Activated T-helper 1 cell treated with anti-CD3 and anti-CD28 coated beads, Interleukin-2, amount 50 U/mL, for 16 hours (primary cell): ENCODE data around the gene SORCS1.

Experiments used
- DNase-seq, 2 donors: peaks; one replicate each; pipeline ENCODE4 v3.0.0-alpha.2; 2020; ENCODE audit warnings: low read depth in 1 of 2, low spot score in 1 of 2

The SORCS1 gene

DNA sequence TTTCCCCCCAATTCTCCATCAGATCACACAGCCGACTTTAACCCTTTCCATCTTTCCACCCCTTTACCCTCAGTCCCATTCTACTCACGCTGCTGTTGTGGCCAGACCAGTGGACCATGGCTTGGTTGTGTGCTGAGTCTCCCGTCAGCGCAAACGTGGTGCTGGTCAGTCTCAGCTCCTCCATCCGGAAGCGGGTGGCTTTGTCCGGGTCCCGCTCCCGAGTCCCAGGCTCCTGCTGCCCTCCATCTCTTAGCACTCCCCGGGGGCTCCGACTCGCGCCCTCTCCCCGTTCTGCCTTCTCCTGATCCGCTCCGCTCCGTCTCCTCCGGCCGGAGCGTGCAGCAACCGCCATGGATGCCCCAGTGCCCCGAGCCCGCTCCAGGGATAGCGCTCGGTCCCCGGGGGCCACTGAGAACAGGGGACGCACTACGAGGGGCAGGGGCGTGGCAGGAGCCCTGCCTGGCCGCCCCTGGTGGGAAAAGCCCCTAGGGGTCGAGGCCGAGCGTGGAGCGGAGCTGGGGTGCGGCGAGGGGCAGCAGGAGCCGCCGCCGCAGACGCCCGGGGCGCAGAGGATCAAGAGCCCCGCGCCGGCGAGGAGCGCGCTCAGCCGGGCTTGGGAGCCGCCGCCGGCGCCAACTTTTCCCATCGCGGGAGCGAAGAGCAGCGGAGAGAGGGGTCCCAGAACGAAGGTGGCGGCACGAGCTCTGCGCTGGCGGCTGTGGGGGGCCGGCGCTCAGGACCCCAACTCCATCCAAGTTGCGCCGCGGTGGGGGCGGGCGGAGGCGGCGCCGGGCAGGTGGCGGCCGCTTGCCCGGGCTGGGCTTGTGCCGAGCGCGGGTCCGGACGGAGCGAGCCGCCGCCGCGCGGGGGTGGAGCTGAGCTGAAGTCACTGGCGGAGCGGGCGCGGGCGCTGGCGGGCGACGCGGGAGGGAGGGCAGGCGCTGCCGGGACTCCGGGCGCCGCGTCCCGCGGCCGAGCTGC, at the start of gene SORCS1:
Gene SORCS1, minus strand, starts transcription at position 826 of the 981 bp plus-strand sequence.
- no peak for DNase-seq

DNA sequence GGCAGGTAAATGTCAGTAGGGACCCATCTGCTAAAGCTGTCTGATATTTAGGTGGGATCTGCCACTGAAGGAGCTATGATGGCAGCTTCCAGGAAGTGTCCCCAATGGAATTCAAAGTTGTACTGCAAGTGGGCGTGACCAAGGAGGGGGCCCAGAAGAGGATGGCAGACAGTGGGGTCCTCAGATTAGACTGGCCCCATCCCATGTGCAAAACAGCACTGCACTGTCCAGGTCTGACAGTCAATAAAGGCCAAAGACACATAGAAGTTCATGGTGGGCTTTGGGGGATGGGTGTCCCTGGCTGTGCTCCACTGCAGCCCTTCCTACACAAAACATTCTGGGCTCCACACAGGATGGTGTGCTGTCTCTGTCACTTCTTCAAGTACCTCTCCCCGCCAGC, 49.8 kb upstream of the SORCS1 start:
- DNase-seq = no peak

DNA sequence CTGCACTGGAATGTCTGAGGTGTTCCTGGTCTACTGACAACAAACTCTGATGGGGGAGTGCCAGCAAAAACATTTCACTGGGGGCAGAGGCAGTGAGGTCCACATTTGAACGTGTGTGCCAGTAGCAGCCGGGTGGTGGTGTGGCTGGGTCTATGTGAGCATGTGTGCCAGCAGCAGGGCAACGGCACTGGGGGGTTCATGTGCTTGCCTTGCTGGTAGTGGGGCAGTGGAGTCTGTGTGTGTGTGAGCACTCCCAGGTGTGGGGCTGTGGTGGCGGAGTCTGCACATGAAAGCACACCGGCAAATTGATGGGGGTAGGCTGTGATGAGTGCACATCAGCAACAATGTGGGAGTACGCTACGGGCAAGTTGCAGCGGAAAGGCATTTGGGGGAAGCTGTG, 49.4 kb upstream of the SORCS1 start:
- DNase-seq = no peak

DNA sequence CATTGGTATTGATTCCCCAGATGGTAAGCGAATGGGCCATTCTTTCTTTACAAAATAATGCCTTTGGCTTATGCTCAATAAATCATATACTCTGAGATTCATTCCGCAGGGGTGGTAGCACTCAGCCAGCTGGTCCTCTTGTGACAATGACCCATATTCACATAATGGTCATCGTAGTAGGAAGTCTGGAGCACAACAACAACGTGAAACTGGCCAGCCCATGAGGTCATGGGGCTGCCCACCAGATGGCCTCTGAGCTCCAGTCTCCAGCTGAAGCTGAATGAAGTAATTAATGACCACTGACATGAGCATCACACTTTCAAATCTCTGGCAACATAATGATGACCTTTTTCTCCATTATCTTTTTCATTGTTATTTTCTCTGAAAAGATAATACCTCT, 42.3 kb upstream of the SORCS1 start:
- DNase-seq = no peak

DNA sequence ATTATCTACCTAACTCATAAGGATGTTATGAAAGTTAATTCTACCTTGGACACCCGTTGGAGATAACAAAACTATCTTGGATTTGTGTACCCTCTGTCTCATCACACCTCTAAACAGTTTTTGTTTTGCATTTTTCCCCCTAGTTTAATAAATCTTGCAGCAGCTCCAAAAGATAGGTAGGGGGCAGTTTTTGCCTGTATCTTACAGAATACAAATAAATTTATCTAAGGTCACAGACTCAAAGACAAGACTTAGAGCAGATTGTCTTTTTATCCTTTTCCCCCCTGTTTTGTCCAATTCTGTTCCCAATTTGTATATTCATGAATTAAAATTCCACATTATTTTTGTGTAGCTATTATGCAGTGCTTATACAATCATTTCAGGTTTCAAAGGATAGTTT, 5.0 kb upstream of the SORCS1 start:
- no peak for DNase-seq

DNA sequence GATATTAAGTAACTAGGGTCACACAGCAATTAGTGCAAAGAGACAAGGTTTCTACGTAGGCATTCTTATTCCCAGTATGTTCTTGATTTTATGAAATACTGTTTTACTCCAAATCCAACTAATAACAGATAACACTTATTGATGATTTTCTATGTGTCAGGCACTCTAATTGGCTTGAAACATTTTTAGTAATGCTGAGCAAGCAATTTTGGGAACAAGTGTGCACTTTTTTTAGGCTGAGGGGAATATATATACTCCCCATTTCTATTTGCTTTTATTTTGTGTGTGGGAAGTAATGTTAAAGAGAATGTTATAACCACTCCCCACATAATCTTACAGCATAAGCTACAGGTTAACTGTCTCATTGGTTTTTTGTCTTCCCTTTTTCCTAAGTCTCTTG, 4.2 kb upstream of the SORCS1 start:
- DNase-seq = no peak

DNA sequence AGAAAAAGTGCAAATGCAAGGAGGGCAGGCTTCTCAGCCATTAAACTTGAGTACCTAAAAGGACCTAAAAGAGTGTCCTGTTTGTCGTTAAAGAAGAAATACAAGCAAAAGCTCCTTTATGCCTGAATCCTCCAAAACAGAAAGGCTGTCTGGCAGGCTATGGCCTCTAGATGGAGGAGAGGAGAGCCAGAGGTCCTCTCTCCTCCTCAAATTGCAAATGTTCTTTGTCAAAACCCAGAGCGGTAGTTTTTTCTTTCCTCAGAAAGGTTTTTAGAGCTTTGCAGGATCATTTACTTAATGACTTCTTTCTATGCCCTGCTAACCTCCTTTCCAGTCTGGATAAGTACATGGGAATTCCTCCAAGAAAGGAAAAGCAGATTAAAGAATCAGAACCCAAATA, 1.9 kb upstream of the SORCS1 start:
- DNase-seq = no peak

DNA sequence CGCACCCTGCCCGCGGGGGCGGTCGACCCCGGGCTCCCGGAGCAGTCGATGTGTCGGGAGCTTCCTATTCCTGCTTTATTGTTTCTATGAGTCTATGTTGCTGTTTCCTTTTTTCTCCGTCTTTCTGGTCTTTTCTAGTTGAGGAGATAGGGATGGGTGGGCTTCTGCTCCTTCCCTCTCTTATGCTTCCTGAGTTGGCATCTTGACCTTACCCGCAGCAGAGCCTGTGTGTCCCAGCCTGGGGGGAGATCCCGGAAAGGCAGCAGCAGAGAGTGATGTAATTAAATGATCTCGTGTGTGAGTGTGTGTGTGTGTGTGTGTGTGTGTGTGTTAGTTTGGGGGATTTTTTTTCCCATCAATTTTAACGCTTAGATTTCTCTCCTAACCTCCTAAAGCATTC, 486 bp upstream of the SORCS1 start:
- DNase-seq = no peak

DNA sequence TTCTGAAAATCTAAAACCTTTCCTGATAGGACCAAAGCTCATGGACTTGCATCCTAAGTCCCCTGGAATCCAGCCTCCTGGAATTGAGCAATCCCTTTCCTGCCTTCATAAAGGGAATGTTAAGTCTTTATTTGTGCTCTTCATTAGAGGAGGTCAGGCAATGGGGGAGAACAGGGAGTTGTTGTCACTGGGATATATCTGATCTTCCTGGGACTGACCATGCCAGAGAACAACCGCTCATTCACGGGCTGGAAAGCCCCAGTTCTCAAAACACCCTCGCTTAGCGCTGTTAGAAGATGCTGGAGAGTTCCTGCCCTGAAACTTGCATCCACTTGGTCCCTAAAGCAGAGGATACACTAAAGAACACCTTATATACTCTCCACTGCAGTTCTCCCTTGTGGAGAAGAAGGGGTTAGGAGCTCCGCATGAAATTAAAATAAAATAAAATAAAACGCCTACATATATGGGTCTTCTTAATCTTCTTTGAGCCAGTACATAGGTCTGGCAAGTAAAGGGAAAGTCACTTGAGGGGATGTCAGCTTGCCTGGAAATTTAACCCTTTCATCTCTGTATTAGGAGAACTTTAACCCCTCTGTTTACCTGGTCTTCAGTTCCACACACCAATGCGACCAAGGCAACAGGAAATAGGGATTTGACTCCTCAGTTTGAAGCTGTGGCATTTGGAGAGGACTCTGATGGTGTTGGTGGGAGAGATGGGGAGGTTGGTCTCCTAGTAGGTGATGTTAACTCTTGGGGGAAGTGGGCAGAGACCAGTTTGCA, 1.2 kb downstream of the SORCS1 start:
- no peak for DNase-seq

DNA sequence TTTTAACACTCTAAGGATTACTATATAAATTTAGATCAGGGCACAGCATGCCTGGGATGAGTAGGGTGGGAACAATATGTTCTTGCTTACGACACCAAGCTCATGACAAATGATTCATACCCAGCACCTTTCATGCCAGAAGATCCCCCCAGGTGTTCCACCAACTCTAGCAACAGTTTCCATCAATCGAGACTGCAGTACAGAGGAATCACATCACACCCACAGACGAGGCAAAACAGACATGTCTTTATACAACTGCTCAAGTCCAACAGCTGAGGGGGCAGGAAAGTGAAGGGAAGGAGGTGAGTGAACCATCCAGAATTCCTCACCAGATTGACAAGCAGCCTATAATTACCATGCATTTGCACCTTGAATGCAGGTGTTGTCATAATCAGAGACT, 3.6 kb downstream of the SORCS1 start:
- DNase-seq = no peak

DNA sequence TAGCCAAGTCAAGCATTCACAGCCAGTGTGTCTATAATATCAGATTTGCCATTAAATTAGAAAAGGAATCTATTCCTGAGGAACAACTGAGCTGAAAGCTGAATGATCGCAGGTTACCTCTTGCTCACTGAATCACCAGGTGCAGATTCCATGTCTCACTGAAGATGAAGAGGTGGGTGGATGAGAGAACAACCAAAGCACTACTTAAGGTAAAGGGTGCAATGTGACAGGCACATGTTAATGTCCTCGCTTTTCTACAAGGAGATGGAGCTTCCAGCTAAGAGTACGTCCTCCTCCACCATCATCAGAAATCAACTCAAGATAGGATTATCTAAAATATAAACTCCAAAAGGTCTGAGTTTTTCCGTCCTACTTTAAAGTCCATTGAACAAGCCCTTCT, 4.6 kb downstream of the SORCS1 start:
- no peak for DNase-seq

DNA sequence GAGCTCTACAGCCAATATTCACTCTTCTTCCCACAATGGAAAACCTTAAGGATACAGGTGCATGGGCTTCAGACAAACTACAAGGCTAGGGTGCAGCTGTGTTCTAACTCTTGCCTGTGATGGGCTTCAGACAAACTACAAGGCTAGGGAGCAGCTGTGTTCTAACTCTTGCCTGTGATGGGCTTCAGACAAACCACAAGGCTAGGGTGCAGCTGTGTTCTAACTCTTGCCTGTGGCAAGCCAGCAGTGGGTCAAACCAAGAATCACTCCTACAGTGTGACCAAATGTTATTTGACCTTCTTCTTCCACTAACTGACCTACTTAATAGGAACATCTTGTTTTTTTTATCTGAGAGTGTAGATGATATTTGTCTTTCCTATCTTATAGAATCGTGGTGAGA, 7.4 kb downstream of the SORCS1 start:
- no peak for DNase-seq

DNA sequence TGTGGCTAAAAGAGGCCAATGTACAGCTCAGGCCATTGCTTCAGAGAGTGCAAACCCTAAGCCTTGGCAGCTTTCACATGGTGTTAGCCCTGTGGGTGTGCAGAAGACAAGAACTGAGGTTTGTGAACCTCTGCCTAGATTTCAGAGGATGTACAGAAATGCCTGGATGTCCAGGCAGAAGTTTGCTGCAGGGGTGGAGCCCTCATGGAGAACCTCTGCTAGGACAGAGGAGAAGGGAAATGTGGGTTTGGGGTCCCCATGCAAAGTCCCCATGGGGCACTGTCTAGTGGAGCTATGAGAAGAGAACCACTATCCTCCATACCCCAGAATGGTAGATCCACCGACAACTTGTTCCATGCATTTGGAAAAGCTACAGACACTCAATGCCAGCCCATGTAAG, 12.4 kb downstream of the SORCS1 start:
- DNase-seq = no peak

DNA sequence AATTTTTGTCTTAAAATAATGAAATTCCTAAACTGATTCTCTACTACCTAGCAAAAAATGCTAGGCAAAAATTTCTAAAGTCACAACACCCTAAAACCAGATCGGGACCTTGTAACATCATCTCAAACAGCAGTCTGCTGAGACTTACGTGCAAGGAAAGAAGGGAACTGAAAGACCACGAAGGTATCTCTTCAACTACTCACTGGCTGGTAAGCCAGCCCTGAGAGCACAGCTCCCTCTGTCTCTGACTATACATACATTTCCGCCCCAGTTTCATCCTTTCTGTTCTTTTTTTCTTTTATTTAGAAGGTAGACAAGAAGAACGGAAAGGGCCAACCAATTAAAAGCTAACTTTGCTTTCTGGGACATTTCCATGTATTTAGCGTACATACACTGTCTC, 15.6 kb downstream of the SORCS1 start:
- no peak for DNase-seq

DNA sequence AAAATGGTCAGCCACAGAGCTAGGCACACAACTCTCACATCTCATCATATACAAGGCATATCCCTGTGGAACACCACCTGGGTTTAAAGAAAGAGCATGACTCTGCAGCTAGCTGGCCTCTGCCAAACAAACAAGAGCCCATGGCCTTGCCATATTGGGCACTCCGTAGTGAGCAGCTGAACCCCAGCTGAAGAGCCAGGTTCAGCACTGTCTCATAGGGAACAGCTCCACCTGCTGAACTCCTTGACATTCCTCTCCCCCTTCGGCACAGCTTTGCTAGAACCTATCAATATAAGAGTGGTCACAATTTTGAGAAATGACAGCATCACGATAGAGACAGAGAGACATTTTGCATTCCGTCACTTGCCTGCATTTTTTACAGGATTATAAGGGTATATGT, 20.0 kb downstream of the SORCS1 start:
- DNase-seq = no peak

DNA sequence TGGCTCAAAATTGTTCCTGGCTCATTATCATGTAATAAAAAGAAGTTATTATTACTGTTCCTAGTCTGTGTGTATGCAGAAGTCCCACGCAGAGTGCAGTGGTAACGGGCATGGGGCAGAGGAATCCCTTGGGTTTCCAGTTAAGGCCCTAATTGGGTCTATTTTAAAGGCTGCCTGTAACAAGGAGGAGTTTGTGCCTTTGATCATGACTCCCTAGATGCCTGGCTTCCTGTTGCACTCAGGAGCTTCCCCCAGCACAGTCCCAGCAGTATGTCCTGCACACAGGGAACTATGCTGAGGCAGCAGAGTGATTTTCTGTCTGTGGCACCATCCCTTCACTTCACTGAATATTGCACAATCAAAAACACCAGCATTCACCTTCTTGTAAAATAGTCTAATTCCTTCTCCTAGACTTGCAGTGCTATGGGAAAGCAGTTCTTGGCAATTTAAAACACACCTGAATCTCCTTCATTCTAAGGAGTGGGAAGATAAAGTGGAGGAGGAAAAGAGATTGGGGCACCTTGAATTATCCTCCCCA, 22.9 kb downstream of the SORCS1 start:
- DNase-seq = no peak

DNA sequence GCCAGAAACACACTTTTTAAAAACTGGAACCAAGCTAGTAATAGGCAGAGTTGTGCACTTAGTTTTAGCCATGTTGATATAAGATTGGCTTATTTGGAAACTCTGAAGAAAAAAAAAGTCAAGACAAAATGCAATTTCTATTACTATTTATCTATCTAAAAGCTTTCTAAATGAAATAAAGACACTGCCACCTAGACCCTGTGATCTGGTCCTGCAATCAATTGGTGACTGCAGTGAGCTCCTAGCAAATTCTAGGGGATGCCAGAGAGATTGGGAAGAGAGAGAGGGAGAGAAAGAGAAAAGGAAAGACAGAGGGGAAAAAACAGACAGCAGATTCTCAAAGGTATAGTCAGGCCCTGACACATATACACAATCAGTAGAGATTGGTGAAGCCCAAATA, 25.3 kb downstream of the SORCS1 start:
- no peak for DNase-seq

DNA sequence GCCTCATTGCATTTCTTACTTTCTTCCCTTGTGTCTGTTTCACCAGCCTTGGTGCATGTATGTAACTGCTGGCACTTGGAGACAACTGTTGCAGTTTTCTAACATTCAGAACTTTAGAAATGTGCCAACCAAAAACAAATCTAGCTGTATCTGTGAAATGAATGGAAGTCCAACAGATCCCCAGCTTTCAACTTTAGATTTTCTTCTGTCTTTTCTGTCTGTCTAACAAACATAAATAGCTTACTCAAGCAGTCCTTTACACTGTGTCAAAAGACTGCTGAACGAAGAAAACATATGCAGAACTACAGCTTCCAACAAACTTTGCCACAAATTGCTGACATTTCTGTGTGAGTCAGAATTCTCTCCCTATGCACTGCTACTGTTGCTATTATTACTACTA, 30.9 kb downstream of the SORCS1 start:
- no peak for DNase-seq

DNA sequence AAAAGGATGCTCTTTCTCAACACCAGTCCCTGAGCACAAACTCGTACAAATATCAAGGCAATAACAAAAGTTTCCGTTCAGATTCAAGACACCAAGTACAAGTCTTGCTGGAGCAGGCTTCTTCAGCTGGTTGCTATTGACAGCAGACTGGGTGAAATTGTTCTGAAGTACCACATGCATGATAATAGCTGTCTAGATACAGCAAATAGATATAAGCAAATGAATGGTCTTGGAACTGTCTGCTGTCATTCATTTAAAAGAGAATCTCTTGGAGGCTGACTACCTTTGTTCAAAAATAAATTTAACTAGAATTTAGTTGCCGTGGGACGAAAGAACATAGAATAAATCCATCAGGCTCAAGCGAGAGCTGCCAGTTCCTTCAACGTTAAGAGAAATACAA, 35.5 kb downstream of the SORCS1 start:
- DNase-seq = no peak

DNA sequence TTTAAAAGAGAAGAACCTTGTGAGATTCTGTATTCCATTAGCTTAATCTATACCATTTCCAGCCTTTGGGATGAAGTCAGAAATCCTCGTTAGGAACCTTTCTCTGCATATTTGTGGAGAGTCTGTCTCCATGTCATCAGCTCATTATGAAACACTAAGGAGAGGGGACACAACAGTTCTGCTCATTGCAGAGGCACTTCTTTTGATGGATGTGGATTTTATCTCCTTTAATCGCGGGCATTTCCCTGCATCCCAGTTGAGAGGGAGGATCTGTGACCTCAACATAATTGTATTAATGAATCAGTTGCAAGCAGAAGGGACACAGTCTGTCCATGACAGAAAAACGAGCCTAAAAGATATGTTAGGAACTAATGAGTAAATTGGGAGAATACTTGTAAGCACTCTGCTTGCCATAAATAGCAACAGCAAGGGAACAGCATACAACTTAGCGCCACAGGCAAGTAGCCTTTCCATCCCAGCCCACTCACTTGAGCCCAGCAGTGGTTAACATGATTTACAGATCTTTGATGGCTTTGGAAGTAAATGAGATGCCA, 37.9 kb downstream of the SORCS1 start:
- no peak for DNase-seq

DNA sequence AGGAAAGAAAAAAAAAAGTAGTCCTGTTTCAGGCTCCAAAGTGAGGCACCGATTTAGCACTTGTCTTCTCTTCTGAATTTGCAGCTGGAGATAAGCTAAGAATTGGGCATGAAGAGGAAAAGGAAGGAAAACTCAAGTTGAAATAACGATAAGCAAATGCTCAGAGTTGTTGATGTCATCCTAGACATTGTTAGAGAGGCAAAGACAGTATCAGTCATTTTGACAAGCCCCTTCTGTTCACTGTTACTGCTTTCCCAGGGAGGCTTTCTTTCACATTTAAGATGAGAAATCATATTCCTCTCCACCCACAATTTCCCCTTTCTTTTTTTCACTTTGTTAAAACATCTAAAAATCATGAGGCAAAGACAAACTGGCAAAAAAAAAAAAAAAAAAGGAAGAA, 41.8 kb downstream of the SORCS1 start:
- no peak for DNase-seq

DNA sequence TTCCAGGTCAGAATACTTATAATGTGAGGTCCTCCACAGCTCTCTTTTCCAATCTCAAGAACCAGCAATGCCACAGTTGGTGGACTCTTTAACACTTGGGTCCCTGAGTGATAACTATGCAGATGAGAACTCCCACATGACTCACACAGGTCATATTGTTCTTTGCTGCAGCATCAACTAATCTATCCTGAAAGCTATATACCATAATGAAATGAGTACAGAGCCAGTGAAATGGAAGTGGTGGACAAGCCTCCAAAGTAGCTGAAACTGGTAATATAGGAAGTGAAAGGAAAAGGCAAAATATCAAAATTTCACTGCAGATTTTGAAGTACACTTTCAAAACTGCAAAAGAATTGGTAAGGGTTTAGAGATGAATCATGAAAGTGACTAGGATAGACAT, 45.6 kb downstream of the SORCS1 start:
- no peak for DNase-seq
